Epithelial cell of prostate (primary cell): ENCODE data around the gene CFAP43.
"Not testable (repeated sequence)": the region's sequence is repeated elsewhere in the genome, so short reads cannot be mapped to it uniquely, and the experiment has no call there.

ENCODE experiments used
- DNase-seq: peaks from one replicate; pipeline ENCODE4 v3.0.0-alpha.2; 2011; ENCODE audit warnings: low read depth, low spot score
- H3K27ac ChIP-seq: fragments of 450-650 bp; 2 replicates; pipeline ENCODE4 v1.5.1; 2017; ENCODE audit warnings: mild to moderate bottlenecking

Gene CFAP43

GRCh38 chr10:104257235-104257634 is 25.1 kb upstream of the CFAP43 start:
- H3K27ac ChIP-seq = peak overlapping the region; percentile 96
- DNase-seq = no peak

GRCh38 chr10:104256335-104256961 is 24.3 kb upstream of the CFAP43 start:
- no peak for DNase-seq

GRCh38 chr10:104255311-104255981 is 23.3 kb upstream of the CFAP43 start:
- DNase-seq = no peak
- peak overlapping the region; percentile 96 for H3K27ac ChIP-seq

More at GRCh38 chr10:104256335-104256961, 24.3 kb upstream of the CFAP43 start:
- H3K27ac ChIP-seq = peak overlapping the region; percentile 96

GRCh38 chr10:104254493-104255310 is 22.5 kb upstream of the CFAP43 start, which contains the start of gene GSTO1:
TSS of gene GSTO1 (plus strand) at chr10:104254892. CDS start at chr10:104254929, 37 bp downstream.
- peak within 1 kb of the TSS; percentile 96 for H3K27ac ChIP-seq
- DNase-seq = no peak

GRCh38 chr10:104253606-104254410 is 21.6 kb upstream of the CFAP43 start:
- peak overlapping the region; percentile 96 for H3K27ac ChIP-seq
- DNase-seq = no peak

- no peak overlapping the region for H3K27ac ChIP-seq
Observed at GRCh38 chr10:104253106-104253505, 20.9 kb upstream of the CFAP43 start.

GRCh38 chr10:104252368-104252767 is 20.2 kb upstream of the CFAP43 start:
- DNase-seq = no peak
- no peak overlapping the region for H3K27ac ChIP-seq

More at GRCh38 chr10:104253106-104253505, 20.9 kb upstream of the CFAP43 start:
- no peak for DNase-seq

- no peak overlapping the region for H3K27ac ChIP-seq
- DNase-seq = no peak
Observed at GRCh38 chr10:104251443-104251842, 19.3 kb upstream of the CFAP43 start.

GRCh38 chr10:104250371-104250770 is 18.2 kb upstream of the CFAP43 start:
- H3K27ac ChIP-seq = no peak overlapping the region
- no peak for DNase-seq

- not testable (repeated sequence) for DNase-seq, H3K27ac ChIP-seq
Observed at GRCh38 chr10:104248931-104249330, 16.8 kb upstream of the CFAP43 start.

GRCh38 chr10:104247513-104248146 is 15.5 kb upstream of the CFAP43 start:
- peak overlapping the region; percentile 67 for H3K27ac ChIP-seq

GRCh38 chr10:104246976-104247375 is 14.8 kb upstream of the CFAP43 start:
- peak overlapping the region; percentile 67 for H3K27ac ChIP-seq
- peak; percentile 48 for DNase-seq

More at GRCh38 chr10:104247513-104248146, 15.5 kb upstream of the CFAP43 start:
- DNase-seq = no peak

GRCh38 chr10:104245066-104245632 is 13.0 kb upstream of the CFAP43 start:
- H3K27ac ChIP-seq = no peak overlapping the region
- no peak for DNase-seq

GRCh38 chr10:104243512-104243911 is 11.3 kb upstream of the CFAP43 start:
- DNase-seq = no peak
- H3K27ac ChIP-seq = no peak overlapping the region

GRCh38 chr10:104243009-104243408 is 10.8 kb upstream of the CFAP43 start:
- H3K27ac ChIP-seq, DNase-seq: not testable (repeated sequence)

GRCh38 chr10:104242545-104242944 is 10.4 kb upstream of the CFAP43 start:
- DNase-seq = no peak
- H3K27ac ChIP-seq = no peak overlapping the region

GRCh38 chr10:104240078-104240477 is 7.9 kb upstream of the CFAP43 start:
- no peak overlapping the region for H3K27ac ChIP-seq
- no peak for DNase-seq

- H3K27ac ChIP-seq = no peak overlapping the region
- DNase-seq = no peak
Observed at GRCh38 chr10:104235801-104236200, 3.6 kb upstream of the CFAP43 start.

- no peak for DNase-seq
- no peak overlapping the region for H3K27ac ChIP-seq
Observed at GRCh38 chr10:104234934-104235333, 2.8 kb upstream of the CFAP43 start.
